Measurements from ENCODE around the gene HPRT1. TPM values are rescaled to one million over a fixed set of nuclear protein-coding genes. Genes with fewer than 3 reads are reported as not detected.

HPRT1 gene
- total RNA-seq, 2 donors from 2014 or later: 19.0 to 20.0 TPM

GRCh38 chrX:134478374-134478773 is 18.4 kb downstream of the HPRT1 start:
- no peaks in the 10 kb centered on the region for H3K4me1 ChIP-seq (ENCODE audit: control insufficient read depth, insufficient read depth, low read length)
- Mint-ChIP-seq H3K9me3 (peaks cover 21% of the 10 kb centered on the region), H3K4me1 (no peaks in the 10 kb centered on the region), H3K36me3 (ENCODE audit: low read depth) (peaks cover 11% of the 10 kb centered on the region), H3K27ac (no peak overlapping the region), H3K4me3 (no peak overlapping the region), H3K27me3 (ENCODE audit: insufficient read depth) (no peaks in the 10 kb centered on the region)
- H3K9me3 ChIP-seq (ENCODE audit: control insufficient read depth, low read length): no peaks in the 10 kb centered on the region
- no peak overlapping the region for H3K27ac ChIP-seq (ENCODE audit: low read depth, low read length)
- WGBS, 2 experiments (ENCODE audit: insufficient coverage in 1 of 2, insufficient read length in 1 of 2): 94% methylated on average over 3 of the region's 4 CpGs; no CpG with 5 or more reads in 1 of the 2 experiments
- no peaks in the 10 kb centered on the region for H3K27me3 ChIP-seq (ENCODE audit: control insufficient read depth, insufficient read depth, low read length, poor library complexity, severe bottlenecking)
- no peak overlapping the region for H3K4me3 ChIP-seq (ENCODE audit: low read length)
- no peak overlapping the region for H3K9ac ChIP-seq (ENCODE audit: extremely low read depth, low read length, poor library complexity, severe bottlenecking)
- TF ChIP-seq CTCF (conservative IDR thresholded peaks at IDR 0.05): no peak
- H3K36me3 ChIP-seq (ENCODE audit: control insufficient read depth, insufficient read depth, low read length): peaks cover 3% of the 10 kb centered on the region
- no peak for DNase-seq

GRCh38 chrX:134480061-134480460 is 20.1 kb downstream of the HPRT1 start:
- Histone ChIP-seq H3K27ac (ENCODE audit: low read depth, low read length) (no peak overlapping the region), H3K9ac (ENCODE audit: extremely low read depth, low read length, poor library complexity, severe bottlenecking) (no peak overlapping the region), H3K9me3 (ENCODE audit: control insufficient read depth, low read length) (no peaks in the 10 kb centered on the region), H3K4me1 (ENCODE audit: control insufficient read depth, insufficient read depth, low read length) (no peaks in the 10 kb centered on the region), H3K4me3 (ENCODE audit: low read length) (no peak overlapping the region), H3K27me3 (ENCODE audit: control insufficient read depth, insufficient read depth, low read length, poor library complexity, severe bottlenecking) (no peaks in the 10 kb centered on the region), H3K36me3 (ENCODE audit: control insufficient read depth, insufficient read depth, low read length) (peaks cover 3% of the 10 kb centered on the region)
- Mint-ChIP-seq H3K9me3 (peaks cover 27% of the 10 kb centered on the region), H3K27me3 (ENCODE audit: insufficient read depth) (no peaks in the 10 kb centered on the region), H3K36me3 (ENCODE audit: low read depth) (peaks cover 17% of the 10 kb centered on the region), H3K27ac (no peak overlapping the region), H3K4me1 (no peaks in the 10 kb centered on the region), H3K4me3 (no peak overlapping the region)
- TF ChIP-seq CTCF (conservative IDR thresholded peaks at IDR 0.05): no peak
- no peak for DNase-seq
- no CpG with 5 or more reads among the region's 1 CpG for WGBS, 2 experiments (ENCODE audit: insufficient coverage in 1 of 2, insufficient read length in 1 of 2)

GRCh38 chrX:134481339-134481738 is 21.4 kb downstream of the HPRT1 start:
- Histone ChIP-seq H3K27me3 (ENCODE audit: control insufficient read depth, insufficient read depth, low read length, poor library complexity, severe bottlenecking) (no peaks in the 10 kb centered on the region), H3K36me3 (ENCODE audit: control insufficient read depth, insufficient read depth, low read length) (peaks cover 1% of the 10 kb centered on the region), H3K27ac (ENCODE audit: low read depth, low read length) (no peak overlapping the region), H3K4me1 (ENCODE audit: control insufficient read depth, insufficient read depth, low read length) (no peaks in the 10 kb centered on the region), H3K4me3 (ENCODE audit: low read length) (no peak overlapping the region), H3K9me3 (ENCODE audit: control insufficient read depth, low read length) (no peaks in the 10 kb centered on the region), H3K9ac (ENCODE audit: extremely low read depth, low read length, poor library complexity, severe bottlenecking) (no peak overlapping the region)
- Mint-ChIP-seq H3K4me3 (no peak overlapping the region), H3K9me3 (peaks cover 24% of the 10 kb centered on the region), H3K4me1 (no peaks in the 10 kb centered on the region), H3K27me3 (ENCODE audit: insufficient read depth) (no peaks in the 10 kb centered on the region), H3K36me3 (ENCODE audit: low read depth) (peaks cover 15% of the 10 kb centered on the region), H3K27ac (no peak overlapping the region)
- DNase-seq: no peak
- 100% methylated on average over 1 of the region's 2 CpGs; no CpG with 5 or more reads in 1 of the 2 experiments for WGBS, 2 experiments (ENCODE audit: insufficient coverage in 1 of 2, insufficient read length in 1 of 2)
- no peak for TF ChIP-seq CTCF (conservative IDR thresholded peaks at IDR 0.05)

Data from endodermal cell (in vitro differentiated cells).